HG03558 (cell line): ENCODE measurements around the gene DDX54.

Experiments used
- ATAC-seq: cut with Tn5 transposase; IDR thresholded peaks from one replicate; pipeline ENCODE4 v1.9.1; 2021; ENCODE audit warnings: moderate number of reproducible peaks; ENCODE audit not compliant: unreplicated experiment; ENCODE audit errors: extremely low read depth

The DDX54 gene

GRCh38 chr12:113185180-113186032 is at the start of gene DDX54, which contains the start of gene RITA1:
Gene DDX54, minus strand, starts transcription at chr12:113185478. Its CDS starts 27 bp downstream, at chr12:113185451.
Gene RITA1, plus strand, starts transcription at chr12:113185721. Its CDS starts 1,026 bp downstream, at chr12:113186747.
- peak; percentile 18 for ATAC-seq

GRCh38 chr12:113234483-113234882 is 49.2 kb upstream of the DDX54 start:
- no peak for ATAC-seq

GRCh38 chr12:113233967-113234366 is 48.7 kb upstream of the DDX54 start:
- no peak for ATAC-seq

GRCh38 chr12:113232840-113233585 is 47.7 kb upstream of the DDX54 start:
- peak; percentile 38 for ATAC-seq

- no peak for ATAC-seq
Observed at GRCh38 chr12:113232089-113232839, 47.0 kb upstream of the DDX54 start.

- ATAC-seq, result no peak
Observed at GRCh38 chr12:113231235-113232088, 46.2 kb upstream of the DDX54 start.

GRCh38 chr12:113230315-113231234 is 45.3 kb upstream of the DDX54 start:
- ATAC-seq, result no peak

- ATAC-seq, result no peak
Observed at GRCh38 chr12:113228394-113229028, 43.2 kb upstream of the DDX54 start.

GRCh38 chr12:113227686-113228391 is 42.6 kb upstream of the DDX54 start:
- no peak for ATAC-seq

- no peak for ATAC-seq
Observed at GRCh38 chr12:113226696-113227568, 41.7 kb upstream of the DDX54 start.

GRCh38 chr12:113224955-113225354 is 39.7 kb upstream of the DDX54 start:
- no peak for ATAC-seq

- no peak for ATAC-seq
Observed at GRCh38 chr12:113222730-113223531, 37.7 kb upstream of the DDX54 start.

GRCh38 chr12:113221997-113222729 is 36.9 kb upstream of the DDX54 start:
- no peak for ATAC-seq

- peak; percentile 75 for ATAC-seq
Observed at GRCh38 chr12:113221181-113221996, 36.1 kb upstream of the DDX54 start, which contains the start of gene TPCN1. Gene TPCN1, plus strand, starts transcription at chr12:113221464. Its CDS starts 5,389 bp downstream, at chr12:113226853.
